GM12891 (cell line): ENCODE results near the gene WDR20.

ENCODE experiments used
- DNase-seq: peaks from one replicate; pipeline ENCODE4 v3.0.0; 2011; ENCODE audit warnings: low spot score; ENCODE audit not compliant: insufficient read length
- FAIRE-seq: peaks from 2 replicates; lab custom pipeline; 2011; peaks lifted over from hg19 to GRCh38; lab: Jason Lieb, UNC
- PAX5 ChIP-seq: IDR thresholded peaks from 2 replicates; pipeline ENCODE4 v1.6.1; 2011; ENCODE audit warnings: low read length, moderate library complexity, mild to moderate bottlenecking; ENCODE audit not compliant: insufficient read depth, severe bottlenecking
- POLR2A ChIP-seq: IDR thresholded peaks from 2 replicates; pipeline ENCODE4 v1.6.1; 2011; ENCODE audit warnings: low read depth, low read length, control low read depth
- POLR2AphosphoS5 ChIP-seq: IDR thresholded peaks from 2 replicates; pipeline ENCODE4 v1.6.1; 2011; ENCODE audit warnings: low read depth, low read length, control low read depth
- POU2F2 ChIP-seq: IDR thresholded peaks from 2 replicates; pipeline ENCODE4 v1.6.1; 2011; ENCODE audit warnings: low read depth, mild to moderate bottlenecking, control low read depth, low read length, moderate library complexity
- SPI1 ChIP-seq: IDR thresholded peaks from 2 replicates; pipeline ENCODE4 v1.6.1; 2011; ENCODE audit warnings: low read depth, low read length, control low read depth
- TAF1 ChIP-seq: IDR thresholded peaks from 2 replicates; pipeline ENCODE4 v1.6.1; 2011; ENCODE audit warnings: low read depth, low read length, control low read depth

Gene WDR20

GRCh38 chr14:102182190-102182589, 42.5 kb downstream of the WDR20 start:
- DNase-seq = no peak
- TF ChIP-seq PAX5 (no peak), SPI1 (no peak), POU2F2 (no peak), TAF1 (no peak), POLR2AphosphoS5 (no peak), POLR2A (no peak)
- no peak for FAIRE-seq

GRCh38 chr14:102182936-102183619, 43.4 kb downstream of the WDR20 start:
- no peak for TF ChIP-seq SPI1
- no peak for TF ChIP-seq PAX5
- no peak for TF ChIP-seq POLR2AphosphoS5
- TF ChIP-seq POU2F2 = no peak
- TF ChIP-seq TAF1 = no peak
- no peak for TF ChIP-seq POLR2A
- FAIRE-seq (no peak), DNase-seq (no peak)

DNA sequence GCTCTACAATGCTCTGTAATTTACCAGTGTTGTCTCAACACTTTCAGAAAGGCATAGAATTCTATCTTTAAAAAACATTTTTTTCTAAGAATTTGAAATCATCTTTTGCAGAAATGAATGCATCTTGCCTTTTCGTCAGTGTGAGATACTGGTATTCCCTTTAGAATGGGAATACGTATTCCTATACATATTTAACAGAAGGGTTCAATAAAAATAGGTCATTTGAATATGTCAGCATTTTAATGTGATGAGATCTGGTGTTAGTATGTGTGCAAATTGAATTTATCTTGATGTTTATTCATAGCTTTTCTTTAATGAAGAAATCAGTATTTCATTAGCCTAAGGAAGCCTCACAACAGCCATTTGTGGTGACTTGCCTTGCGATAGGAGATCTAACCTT, 44.2 kb downstream of the WDR20 start:
- DNase-seq = no peak
- no peak for TF ChIP-seq SPI1
- TF ChIP-seq POLR2AphosphoS5 = no peak
- TF ChIP-seq TAF1 = no peak
- TF ChIP-seq POLR2A = no peak
- TF ChIP-seq PAX5 = no peak
- no peak for TF ChIP-seq POU2F2
- FAIRE-seq = no peak

DNA sequence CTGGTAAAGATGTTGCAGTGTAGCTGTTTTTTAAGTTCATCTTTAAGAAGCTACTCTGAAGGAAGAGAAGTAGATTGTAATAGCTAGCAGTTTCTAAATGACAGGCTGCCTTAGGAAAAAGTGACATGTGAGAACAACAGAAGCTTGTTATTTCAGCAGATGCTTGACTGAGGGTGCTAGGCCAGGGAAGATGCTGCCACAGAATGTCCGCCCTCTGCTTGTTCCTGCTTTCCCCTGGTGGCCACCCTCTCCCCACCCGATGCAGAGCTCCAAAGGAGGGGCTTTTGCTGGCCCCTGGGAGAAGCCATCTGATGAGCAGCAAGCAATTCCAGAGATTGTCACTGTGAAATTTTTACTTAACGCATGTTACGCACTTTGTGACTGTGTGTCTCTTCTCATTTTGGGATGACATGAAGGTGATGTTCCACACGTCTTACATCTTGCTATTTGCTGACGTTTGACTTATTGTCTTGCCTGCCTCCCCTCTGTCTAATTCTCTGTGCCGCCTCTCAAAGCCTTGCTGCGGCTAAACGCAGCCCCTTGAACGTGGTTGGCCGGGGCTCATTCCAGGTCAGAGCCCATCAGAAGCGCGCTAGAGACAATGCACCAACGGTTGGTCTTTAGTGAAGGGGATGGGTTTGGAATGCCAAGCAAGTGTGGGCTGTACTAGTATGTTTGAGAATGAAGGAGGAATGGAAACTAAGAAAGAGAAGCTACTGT, 44.8 kb downstream of the WDR20 start:
- DNase-seq = no peak
- peak; percentile 35 for FAIRE-seq
- TF ChIP-seq POLR2A (no peak), POU2F2 (no peak), SPI1 (no peak), POLR2AphosphoS5 (no peak), TAF1 (no peak), PAX5 (no peak)

GRCh38 chr14:102185360-102185759, 45.7 kb downstream of the WDR20 start:
- TF ChIP-seq TAF1 = no peak
- TF ChIP-seq PAX5 = no peak
- TF ChIP-seq POLR2A = no peak
- no peak for TF ChIP-seq SPI1
- TF ChIP-seq POU2F2 = no peak
- TF ChIP-seq POLR2AphosphoS5 = no peak
- no peak for DNase-seq

DNA sequence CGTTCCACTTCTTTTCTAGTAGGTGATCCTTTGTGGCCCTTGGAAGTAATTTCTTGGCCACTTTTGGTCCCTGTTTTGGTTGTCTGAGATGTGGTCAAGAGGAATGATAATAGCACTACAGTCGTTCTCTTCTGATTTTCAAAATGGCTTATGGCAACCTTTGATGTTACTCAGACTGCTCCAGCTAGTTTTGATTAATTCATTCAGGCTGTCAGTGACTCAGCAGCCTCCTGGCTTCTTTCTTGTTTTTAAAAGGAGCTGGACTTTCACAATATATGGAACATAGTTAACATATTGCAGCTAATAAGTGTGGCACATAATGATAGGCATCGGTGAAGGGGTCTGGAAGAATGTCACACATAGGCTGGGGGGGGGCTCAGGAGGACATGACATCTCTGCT, 47.3 kb downstream of the WDR20 start:
- DNase-seq (no peak), FAIRE-seq (no peak)
- TF ChIP-seq POLR2A (no peak), TAF1 (no peak), POLR2AphosphoS5 (no peak), PAX5 (no peak), SPI1 (no peak), POU2F2 (no peak)

More at GRCh38 chr14:102185360-102185759, 45.7 kb downstream of the WDR20 start:
- FAIRE-seq = no peak

DNA sequence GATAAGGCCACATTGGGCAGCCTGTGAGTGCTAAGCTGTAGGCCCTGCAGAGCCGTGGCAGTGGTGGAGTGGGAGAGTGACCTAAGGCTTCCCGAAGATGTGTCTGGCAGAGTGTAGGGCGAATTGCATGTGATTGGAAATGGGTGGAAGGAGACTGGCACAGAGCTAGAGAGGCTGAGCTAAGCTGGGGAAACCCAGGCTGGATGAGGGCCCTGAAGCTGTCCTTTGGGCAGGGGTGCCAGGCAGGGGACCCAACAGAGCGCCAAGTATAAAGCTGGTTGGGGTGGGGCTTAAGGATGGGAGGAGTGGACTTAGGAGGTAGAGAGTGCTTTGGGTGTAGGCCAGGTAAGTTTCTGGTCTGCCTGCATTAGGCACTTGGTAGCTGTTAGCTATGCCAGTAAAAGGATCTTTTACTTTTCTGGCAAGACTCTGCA, 47.9 kb downstream of the WDR20 start:
- FAIRE-seq = peak; percentile 13
- no peak for TF ChIP-seq TAF1
- no peak for TF ChIP-seq SPI1
- no peak for TF ChIP-seq PAX5
- TF ChIP-seq POLR2AphosphoS5 = no peak
- no peak for TF ChIP-seq POU2F2
- TF ChIP-seq POLR2A = no peak
- no peak for DNase-seq

DNA sequence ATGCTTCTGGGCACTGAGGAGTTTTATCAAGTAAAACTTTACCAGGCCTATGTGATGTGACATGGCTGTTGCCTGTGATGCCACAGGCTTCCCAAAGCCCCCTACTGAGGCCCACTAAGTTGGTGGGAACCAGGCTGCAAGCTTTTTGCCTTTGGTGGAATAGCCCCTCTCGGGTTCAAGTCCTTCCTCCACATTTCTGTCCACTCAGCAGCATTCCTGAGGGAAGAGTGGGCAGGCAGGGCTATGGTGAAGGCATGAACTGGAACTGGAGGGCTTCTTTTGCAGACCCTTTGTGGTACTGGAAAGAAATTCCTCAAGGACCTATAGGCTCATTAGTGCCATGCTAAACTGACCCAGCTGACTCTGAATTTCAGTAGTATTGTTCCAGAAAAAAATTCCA, 48.5 kb downstream of the WDR20 start:
- no peak for TF ChIP-seq POLR2AphosphoS5
- DNase-seq (no peak), FAIRE-seq (no peak)

- TF ChIP-seq PAX5 (no peak), POLR2A (no peak), POLR2AphosphoS5 (no peak), POU2F2 (no peak), TAF1 (no peak), SPI1 (no peak)
- no peak for FAIRE-seq
- DNase-seq = no peak
Observed at GRCh38 chr14:102189874-102190273, 50.2 kb downstream of the WDR20 start.
